Activated T-cell treated with anti-CD3 and anti-CD28 coated beads, Interleukin-2, amount 50 U/mL, for 48 hours (primary cell): ENCODE data around the gene TNFSF13B.
"Not testable (repeated sequence)": the region's sequence is repeated elsewhere in the genome, so short reads cannot be mapped to it uniquely, and the experiment has no call there.

ENCODE experiments used
- DNase-seq, 2 experiments: peaks; one replicate each; pipeline ENCODE4 v3.0.0-alpha.2; 2020

Gene TNFSF13B, protein sequence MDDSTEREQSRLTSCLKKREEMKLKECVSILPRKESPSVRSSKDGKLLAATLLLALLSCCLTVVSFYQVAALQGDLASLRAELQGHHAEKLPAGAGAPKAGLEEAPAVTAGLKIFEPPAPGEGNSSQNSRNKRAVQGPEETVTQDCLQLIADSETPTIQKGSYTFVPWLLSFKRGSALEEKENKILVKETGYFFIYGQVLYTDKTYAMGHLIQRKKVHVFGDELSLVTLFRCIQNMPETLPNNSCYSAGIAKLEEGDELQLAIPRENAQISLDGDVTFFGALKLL

DNA sequence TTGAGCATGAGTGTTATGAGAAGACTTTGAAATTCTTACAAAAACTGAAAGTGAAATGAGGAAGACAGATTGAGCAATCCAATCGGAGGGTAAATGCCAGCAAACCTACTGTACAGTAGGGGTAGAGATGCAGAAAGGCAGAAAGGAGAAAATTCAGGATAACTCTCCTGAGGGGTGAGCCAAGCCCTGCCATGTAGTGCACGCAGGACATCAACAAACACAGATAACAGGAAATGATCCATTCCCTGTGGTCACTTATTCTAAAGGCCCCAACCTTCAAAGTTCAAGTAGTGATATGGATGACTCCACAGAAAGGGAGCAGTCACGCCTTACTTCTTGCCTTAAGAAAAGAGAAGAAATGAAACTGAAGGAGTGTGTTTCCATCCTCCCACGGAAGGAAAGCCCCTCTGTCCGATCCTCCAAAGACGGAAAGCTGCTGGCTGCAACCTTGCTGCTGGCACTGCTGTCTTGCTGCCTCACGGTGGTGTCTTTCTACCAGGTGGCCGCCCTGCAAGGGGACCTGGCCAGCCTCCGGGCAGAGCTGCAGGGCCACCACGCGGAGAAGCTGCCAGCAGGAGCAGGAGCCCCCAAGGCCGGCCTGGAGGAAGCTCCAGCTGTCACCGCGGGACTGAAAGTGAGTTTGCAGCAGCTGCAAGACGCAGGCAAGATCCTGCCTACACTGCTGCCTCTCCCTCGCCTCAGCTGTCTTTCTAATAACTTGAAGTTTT, at the start of gene TNFSF13B:
TNFSF13B (plus strand) TSS at position 118 of the 728 bp plus-strand sequence; CDS start at position 296, 178 bp downstream.
- peak; percentile 53 to 68 for DNase-seq

DNA sequence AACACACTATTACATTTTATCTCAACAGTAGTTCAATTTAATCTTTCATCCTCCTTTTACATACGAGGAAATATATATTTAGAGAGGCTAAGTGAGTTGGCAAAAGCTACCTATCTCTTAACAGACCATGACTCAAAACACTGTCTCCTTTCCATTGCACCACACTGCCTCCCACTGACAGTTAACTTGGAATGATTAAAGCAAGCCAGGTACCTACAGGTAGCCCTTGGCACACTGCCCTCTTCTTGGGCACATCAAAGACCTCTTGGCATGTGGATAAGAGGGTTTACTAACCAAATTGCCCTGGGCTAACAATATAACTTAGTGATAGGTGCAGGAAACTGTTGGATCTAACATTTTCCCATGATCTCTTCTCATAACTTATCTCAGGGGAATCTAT, 49.5 kb upstream of the TNFSF13B start:
- DNase-seq = no peak

- DNase-seq = no peak
Observed at GRCh38 chr13:108223687-108224503, 45.6 kb upstream of the TNFSF13B start.

GRCh38 chr13:108225440-108225839, 44.1 kb upstream of the TNFSF13B start:
- DNase-seq = no peak

GRCh38 chr13:108226184-108226583, 43.3 kb upstream of the TNFSF13B start:
- DNase-seq = no peak

GRCh38 chr13:108227651-108228272, 41.8 kb upstream of the TNFSF13B start:
- DNase-seq = no peak

GRCh38 chr13:108230377-108230776, 39.1 kb upstream of the TNFSF13B start:
- DNase-seq = no peak

DNA sequence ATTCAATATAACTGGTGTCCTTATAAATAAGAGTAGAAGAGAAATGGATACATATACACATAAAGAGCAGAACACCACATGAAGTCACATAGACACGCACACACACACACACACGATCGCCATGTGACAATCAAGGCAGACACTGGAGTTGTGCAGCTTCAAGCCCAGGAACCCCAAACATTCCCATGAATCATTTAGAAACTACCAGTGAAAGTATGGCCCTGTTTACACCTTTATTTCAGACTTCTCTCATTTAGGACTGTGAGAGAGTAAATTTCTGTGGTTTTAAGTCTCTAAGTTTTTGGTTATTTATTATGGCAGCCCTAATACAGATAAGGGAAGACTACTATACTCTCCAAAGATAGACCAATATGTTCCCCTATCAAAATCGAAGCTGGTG, 20.4 kb upstream of the TNFSF13B start:
- no peak for DNase-seq

GRCh38 chr13:108257248-108257647, 12.3 kb upstream of the TNFSF13B start:
- no peak for DNase-seq

DNA sequence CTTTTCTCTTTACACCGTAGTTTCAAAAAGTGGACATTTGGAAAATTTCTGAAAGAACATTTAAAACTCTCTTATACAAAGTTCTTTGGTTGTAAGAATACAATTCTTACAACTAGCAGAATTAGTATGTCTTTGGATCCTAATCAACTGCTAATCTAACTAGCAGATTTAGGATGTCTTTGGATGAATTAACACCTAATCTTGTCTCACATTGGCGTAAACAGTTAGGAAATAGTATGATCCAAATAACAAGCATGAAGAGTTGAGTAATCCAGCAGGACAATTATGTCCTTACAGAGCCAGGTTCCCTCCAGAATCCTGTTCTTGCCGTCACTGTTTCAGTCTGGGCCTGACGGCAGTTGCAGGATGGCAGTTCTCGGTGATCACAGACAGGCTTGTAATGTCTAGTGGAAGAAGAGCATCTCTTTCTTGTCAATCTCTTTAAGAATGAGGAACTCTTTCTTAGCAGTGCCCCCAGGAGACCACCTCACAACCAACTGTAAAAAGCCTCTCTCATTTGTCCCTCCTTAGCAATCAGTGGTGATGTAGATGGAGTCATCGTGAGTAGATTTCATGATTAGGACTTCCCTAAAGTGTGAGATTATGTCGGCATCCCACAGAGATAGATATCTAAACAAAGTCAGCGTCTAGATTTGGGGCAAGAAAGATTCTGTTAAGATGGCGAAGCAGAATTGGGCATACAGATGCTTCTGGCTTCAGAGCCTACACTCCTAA, 5.7 kb upstream of the TNFSF13B start:
- no peak for DNase-seq

GRCh38 chr13:108266321-108266990, 3.1 kb upstream of the TNFSF13B start:
- DNase-seq = no peak

DNA sequence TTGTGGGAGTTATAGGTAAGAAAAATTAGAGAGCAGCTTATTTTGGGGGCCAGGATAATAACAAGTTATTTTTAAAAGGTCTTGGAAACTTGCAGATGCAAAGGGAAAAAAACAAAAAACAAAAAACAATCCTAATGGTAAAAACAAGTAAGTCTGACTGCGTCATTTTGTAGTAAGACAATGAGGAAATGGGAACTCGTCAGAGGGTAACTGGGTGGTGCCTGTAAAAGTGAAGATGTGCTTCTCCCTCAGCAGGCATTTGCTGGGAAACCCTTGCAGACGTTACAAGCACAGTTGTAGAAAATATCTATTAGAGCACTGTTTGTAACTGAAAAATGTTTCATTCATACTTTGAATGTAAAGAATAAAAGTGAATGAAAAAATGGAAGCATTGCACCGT, 2.2 kb upstream of the TNFSF13B start:
- no peak for DNase-seq

- not testable (repeated sequence) for DNase-seq
Observed at GRCh38 chr13:108267855-108268254, 1.7 kb upstream of the TNFSF13B start.

- peak in 1 of 2 experiments; percentile 23 for DNase-seq
Observed at GRCh38 chr13:108268466-108269112, 929 bp upstream of the TNFSF13B start.

DNA sequence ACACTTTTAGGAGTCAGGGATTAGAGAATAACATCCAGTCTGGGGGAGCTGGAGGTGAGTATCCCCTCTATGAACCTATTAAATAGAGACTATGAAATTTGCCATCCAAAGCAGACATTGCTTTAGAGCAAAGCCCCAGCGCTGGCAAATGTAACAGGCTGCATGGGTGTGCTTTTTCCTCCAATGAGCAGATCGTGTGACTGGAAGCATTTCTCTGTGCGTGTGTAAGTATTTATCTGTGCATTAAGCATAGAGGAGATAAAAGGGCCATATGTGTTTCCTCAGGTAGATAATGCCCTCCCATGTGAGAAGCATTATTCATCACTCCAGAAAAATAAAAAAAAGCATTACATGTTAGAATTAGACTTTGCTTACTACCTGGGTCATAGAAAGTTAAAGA, 924 bp downstream of the TNFSF13B start:
- DNase-seq = no peak

GRCh38 chr13:108272333-108272732, 2.8 kb downstream of the TNFSF13B start:
- DNase-seq = no peak

GRCh38 chr13:108273429-108274118, 4.1 kb downstream of the TNFSF13B start:
- no peak for DNase-seq

GRCh38 chr13:108274718-108275117, 5.2 kb downstream of the TNFSF13B start:
- no peak for DNase-seq

DNA sequence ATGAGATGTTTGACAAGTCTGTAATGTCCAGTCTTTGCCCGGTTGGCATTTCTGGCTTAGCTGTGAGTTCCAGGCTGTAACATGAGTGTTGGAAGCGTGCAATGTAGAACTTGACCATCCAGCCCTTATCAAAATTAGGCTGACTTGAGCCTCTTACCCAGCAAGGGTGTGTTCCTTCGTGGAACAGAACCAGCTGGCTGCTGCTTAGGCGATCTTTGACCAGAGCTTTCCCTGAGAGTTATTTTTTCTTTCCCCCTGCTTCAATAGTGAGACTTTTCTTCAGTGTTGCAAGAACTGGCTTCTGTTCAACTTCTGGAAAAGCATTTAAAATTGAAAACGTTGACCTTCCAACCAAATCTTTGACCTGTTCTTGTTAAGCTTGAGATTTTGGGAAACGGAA, 6.5 kb downstream of the TNFSF13B start:
- no peak for DNase-seq

- no peak for DNase-seq
Observed at GRCh38 chr13:108278466-108278865, 8.9 kb downstream of the TNFSF13B start.

GRCh38 chr13:108281901-108282300, 12.4 kb downstream of the TNFSF13B start:
- DNase-seq = no peak
